SK-N-MC (cell line): ENCODE data around the gene CACNA1C.

Source experiments
- FOXP2 ChIP-seq: optimal IDR thresholded peaks from 2 replicates; pipeline ENCODE3; 2011; ENCODE audit warnings: mild to moderate bottlenecking, moderate library complexity; ENCODE audit not compliant: insufficient read depth; ENCODE audit errors: extremely low read length, control extremely low read depth
- POLR2AphosphoS5 ChIP-seq: IDR thresholded peaks from 2 replicates; pipeline ENCODE4 v1.6.1; 2012; ENCODE audit warnings: mild to moderate bottlenecking, low read depth, low read length, borderline replicate concordance

DNA sequence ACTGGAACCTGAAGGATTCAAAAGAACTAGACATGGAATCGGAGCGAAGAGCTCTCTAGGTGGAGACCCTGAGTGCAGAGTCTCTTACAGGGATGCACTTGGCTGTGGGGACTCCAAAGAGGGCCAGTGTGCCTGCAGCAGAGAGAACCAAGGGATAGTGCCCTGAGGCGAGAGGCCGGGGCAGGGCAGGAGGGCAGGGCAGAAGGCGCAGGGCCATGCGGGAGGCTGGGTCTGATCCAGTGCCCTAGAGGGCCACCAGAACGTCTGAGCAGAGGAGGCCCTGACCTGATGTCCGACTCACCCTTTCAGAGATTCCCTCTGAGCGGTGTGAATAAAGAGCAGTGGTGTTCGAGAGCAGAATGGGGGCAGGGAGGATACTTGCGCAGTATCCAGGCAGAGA is 536.6 kb downstream of the CACNA1C start:
- no peak for TF ChIP-seq FOXP2
- no peak for TF ChIP-seq POLR2AphosphoS5
